ENCODE data around the gene CHDH.

CHDH gene

DNA sequence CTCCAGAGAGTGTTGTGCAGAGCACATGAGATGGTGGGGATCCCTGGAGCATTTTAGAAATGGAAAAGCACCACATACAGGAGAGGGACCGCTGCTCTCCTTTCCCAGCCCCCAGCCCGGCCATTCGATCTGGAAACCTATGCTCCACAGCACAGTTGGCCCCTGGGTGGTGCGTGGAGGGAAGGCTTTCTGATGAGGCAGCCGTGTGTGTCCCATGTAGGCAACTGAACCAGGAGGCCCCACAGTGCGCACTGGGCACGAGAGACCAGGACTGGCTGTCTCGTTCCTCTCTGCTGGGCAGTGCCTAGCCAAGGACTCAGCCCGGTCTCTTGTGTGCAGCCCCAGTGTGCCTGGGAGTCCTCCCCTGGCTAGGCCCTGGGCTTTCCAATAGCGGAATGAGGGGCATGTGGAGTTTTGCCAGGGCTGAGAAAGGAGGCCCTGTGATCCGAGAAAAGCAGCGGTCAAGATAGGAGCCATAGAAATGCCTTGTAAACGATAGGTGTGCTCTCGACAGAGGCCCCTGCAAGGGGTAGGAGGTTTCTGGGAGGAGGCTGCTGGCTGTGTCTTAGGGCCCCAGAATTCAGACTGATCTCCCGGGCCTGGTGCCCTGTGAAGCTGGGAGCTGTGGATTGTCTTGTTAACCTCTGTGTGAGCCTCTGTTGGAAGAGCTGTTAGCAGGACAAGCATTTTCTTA, 39.0 kb downstream of the CHDH start:
- no peak for DNase-seq

DNA sequence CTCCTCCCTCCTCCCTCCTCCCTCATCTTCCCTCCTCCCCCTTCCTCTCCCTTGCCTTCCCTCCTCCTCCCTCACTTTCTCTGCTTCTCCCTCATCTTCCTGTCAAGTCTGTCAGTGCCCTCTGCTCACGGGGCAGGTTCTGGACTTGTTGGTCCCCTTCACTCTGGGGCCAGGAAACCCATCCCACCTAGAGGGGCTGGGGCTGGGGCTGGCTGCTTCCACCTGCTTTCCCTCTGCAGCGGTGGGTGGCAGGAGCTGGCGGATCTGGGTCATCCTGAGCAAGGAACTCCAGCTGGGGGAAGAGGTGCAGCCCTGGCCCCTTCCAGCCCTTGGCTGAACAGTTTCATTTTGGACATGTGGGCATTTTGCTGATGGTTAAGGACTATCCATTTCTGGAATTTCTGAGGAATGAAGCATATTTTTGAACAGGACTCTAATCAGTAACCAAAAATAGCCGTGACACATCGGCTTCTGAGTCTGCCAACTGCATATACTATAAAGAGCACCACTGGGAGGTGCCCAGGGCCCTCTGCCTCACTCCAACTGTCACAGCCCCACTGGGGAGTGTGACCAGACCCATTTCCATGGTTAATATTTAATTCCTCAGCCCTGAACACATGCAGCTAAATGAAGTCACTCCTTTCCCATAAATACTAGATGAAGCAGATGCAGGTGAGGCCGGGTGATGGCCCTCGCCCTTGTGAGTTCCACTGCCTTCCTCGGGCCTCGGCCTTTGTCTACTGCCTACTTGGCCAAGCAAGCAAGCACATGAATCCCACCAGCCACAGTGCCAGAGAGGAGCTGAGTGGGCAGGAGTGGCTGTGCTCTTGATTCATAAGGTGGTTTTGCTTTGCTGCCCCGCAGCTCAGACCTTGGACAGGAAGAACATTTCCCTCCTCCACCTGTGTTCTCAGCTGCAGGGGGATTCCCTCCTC, 39.8 kb downstream of the CHDH start:
- no peak for DNase-seq

DNA sequence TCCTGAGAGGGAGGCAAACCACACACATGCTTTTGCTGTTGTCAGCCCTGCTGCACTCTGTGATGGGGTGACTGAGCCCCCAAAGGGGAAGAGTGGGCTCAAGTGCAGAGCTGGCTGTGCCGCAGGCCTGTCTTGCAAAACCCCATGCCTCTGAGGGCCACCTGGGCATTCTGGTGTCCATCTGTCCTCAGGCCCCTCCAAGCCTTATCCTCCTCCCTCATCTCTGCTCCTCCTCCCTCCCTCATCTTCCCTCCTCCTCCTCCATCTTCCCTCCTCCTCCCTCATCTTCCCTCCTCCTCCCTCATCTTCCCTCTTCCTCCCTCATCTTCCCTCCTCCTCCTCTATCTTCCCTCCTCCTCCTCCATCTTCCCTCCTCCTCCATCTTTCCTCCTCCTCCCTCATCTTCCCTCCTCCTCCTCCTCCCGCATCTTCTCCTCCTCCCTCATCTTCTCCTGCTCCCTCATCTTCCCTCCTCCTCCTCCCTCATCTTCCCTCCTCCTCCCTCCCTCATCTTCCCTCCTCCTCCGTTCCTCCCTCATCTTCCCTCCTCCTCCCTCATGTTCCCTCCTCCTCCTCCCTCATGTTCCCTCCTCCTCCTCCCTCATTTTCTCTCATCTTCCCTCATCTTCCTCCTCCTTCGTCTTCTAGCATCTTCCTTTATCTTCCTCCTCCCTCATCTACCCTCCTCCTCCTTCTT, 40.6 kb downstream of the CHDH start:
- no peak for DNase-seq

DNA sequence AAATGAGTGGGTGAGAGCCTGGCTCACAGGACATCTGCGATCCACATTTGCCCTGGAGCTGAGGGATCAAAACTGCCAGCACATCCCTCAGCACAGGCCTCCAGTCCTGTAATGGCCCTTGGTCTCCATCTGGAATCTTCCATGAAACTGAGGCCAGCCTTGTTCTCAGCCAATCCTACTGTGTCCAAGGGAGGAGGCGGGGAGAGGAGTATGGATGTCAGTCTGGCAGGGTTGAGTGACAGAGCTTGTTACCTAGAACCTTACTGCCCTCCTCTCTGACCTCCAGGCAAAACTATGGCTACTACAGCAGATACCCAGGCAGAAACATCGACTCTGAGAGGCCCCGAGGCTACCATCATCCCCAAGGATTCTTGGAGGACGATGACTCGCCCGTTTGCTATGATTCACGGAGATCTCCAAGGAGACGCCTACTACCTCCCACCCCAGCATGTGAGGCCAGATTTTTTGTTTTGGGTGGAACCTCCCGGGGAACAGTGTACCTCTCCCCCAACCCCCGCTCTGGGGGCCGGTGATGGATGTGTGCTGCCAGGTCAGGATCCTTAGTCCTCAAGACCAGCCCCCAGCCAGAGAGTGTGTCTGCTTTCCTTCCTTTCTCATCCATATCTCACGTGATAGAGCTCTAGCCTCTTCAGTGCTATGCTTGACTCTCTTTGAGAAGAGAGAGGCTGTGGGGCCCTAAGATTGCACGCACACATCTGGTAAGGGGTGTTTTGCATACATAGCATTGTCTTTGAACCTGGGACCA, 41.3 kb downstream of the CHDH start:
- no peak for DNase-seq

DNA sequence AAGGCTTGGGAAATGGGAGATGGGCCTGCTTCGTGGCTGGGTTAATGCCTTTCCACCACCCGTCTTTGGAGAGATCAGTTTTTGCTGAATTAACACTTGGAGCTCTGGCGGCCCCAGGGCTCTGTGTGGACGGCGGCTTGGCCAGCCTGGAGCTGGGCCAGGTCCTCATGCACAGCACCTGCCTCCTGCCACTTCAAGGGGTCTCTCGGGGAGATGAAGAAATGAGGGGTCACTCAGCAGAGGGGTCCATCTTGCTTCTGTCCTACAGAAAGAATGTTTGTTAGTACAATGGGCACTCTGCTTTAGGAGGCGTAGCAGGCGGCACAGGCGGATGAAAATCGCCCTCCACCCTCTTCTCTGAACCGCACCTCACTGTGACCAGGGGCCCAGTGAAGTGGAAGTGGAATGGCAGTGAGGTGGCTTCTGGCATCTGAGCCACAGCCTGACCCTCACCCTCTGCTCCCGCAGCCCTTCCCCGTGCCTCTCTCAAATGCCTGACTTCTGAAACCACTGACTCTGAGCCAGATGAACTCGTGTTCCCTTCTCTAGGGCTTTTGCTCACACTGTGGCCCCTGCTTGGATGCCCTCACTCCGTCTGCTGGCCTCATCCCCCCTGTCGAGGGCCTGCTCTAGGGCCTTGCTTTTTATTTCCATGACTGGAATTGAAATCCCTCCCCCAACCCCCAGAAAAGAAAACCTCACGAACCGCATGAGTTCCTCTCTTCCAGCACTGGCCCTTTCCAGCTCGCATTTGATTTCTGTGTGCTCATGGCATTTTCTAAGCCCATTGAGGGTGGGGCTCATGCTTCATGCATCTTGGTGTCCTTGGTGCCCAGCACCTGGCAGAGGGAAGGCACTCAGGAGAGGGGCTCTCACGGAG, 42.2 kb downstream of the CHDH start:
- peak in 1 of 3 experiments; percentile 20 for DNase-seq

DNA sequence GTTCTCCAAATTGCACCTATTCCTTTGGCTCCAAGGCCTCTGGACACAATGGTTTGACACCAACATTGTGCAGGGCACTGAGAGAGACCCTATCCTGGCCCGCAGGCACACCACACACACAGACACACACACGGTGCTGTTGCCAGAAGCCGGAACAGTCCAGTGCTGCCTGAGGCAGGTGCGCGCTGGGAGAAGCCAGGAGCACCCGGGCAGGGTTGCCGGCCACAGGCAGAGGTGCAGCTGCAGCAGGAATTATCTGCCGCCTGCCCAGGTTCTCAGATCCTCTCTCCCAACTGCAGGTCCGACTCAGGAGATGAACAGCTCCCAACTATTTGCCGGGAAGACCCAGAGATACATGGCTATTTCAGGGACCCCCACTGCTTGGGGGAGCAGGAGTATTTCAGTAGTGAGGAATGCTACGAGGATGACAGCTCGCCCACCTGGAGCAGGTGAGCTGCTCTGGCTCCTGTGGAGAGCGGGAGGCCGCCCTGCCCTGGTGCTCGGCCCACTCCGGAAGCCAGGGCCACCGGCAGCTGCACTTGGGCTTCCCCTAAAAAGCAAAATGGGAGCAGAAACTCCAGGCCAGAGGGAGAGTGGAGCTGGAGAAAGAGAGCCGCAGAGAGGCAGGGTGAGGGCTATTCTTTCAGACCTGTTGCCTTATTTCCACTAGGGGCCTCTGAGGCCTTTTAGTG, 42.9 kb downstream of the CHDH start:
- peak in 1 of 3 experiments; percentile 2 for DNase-seq

DNA sequence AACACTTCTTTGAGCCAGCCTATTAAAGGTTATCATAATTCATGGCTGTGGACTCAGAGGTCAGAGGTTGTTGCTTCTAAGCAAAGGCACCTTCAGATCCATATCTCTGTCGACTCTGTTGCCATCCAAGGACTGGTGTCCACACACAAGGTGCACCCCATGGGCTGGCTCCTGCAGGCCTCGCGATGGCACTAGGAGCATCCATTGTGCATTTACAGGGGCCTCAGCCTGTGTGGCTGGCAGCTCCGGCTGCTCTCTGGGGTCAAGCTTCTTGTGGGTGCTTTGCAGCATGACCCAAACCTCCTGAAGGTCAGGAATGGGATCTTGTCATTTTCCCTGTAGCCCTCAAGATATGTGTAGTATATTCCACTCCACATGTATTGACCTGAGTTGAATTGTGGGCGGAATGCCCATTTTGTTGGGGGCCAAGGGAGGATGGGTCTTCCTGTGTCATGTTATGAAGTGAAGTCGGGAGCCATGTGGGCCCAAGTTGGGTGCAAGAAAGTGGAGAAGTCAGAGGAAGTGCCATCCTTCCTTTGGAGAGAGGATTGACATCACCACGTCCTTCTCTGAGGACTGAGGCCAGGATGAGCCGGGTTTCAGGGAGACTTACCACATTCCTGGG, 43.9 kb downstream of the CHDH start:
- DNase-seq = no peak

DNA sequence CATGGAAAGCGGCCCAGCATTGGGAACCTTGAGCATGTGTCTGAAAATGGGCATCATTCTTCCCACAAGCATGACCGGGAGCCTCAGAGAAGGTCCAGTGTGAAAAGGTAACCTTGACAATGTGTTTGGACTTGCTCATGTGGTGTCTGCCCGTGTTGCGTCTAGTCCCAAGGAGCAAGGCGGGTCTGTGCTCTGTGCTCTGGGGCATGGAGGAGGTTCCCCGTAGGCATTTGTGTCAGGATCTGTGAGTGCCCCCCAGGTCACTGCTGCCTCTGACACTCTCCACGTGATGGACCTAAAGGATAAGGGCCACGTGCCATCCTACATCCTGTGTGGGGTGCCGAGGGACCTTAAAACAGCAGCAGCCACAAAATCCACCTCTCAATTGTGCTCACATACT, 44.9 kb downstream of the CHDH start:
- DNase-seq = no peak

DNA sequence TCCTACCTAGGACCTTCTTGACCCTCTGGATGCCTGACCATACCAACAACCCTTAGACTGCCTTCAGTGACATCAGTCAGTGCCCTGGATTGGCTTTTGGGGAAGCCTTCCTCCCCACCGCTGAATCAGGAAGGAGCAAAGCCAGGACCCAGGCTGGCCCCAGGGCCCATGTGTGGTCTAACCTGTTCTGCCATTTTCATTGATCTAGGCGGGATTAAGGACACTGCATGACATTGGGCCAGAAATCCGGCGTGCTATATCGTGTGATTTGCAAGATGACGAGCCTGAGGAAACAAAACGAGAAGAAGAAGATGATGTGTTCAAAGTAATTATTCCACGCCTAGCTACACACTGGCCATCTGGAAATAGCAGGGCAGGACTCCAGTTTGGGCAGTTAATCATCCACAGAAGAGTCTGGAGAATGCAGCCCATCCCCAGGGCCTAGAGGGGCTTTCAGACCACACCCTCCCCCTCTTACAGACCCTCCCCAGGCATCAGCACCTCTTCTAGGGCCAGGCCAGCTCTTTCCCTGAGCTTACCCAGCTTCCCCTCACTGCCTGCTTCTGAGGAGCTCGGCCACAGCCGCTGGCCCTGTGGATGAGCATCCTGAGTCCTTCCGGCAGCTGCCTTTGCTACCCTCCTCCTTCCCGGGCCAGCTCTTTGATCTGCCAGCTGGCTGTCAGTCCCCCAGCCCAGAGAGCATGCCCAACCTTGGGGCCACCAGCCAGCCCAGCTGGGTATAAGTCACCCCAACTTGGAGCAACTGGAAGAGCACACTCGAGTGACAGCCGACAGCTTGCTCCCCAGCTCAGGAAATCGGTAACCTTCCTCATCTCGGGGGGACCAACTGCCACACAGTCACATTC, 45.9 kb downstream of the CHDH start:
- DNase-seq = no peak

DNA sequence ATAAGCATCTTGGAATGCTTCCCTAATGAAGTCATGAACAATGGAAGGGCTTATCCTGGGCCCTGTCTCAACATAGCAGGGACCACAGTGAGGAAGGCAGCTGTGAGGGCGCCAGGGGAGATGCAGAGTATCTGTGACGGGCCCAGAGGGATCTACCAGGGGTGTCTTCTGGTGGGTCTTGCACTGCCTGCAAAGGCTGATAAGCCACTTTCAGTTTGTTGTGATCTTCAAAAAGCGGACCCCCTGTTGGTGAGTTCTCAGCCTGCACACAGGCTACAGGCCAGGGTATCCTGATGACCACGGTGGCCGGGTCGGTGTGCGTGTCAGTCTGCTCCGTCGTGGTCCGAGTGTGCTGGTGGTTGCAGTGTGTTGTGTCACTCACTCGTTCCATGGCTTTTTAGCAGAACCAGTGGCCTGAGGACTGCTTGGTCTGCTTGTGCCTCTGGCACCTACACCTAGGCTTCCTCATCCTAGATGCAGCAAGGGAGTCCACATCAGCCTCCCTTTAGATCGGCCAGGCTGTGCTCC, 46.8 kb downstream of the CHDH start:
- DNase-seq = no peak

DNA sequence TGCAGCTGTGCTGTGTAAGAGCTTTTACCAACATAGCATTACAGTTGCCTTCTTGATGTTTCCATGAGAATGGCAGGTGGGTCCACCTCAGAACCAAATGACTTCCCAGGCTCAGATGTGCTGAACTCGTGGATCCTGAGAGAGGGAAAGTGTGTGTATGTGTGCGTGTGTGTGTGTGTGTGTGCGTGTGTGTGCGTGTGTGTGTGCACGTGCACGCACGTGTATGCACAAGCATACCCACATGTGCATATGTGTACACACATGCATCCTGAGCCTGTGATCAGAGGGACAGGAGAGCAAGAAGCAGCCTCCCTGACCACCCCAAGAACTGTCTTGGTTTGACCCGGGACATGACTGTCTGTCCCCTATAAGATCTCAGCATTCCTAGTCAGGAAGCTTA, 48.1 kb downstream of the CHDH start:
- no peak for DNase-seq

DNA sequence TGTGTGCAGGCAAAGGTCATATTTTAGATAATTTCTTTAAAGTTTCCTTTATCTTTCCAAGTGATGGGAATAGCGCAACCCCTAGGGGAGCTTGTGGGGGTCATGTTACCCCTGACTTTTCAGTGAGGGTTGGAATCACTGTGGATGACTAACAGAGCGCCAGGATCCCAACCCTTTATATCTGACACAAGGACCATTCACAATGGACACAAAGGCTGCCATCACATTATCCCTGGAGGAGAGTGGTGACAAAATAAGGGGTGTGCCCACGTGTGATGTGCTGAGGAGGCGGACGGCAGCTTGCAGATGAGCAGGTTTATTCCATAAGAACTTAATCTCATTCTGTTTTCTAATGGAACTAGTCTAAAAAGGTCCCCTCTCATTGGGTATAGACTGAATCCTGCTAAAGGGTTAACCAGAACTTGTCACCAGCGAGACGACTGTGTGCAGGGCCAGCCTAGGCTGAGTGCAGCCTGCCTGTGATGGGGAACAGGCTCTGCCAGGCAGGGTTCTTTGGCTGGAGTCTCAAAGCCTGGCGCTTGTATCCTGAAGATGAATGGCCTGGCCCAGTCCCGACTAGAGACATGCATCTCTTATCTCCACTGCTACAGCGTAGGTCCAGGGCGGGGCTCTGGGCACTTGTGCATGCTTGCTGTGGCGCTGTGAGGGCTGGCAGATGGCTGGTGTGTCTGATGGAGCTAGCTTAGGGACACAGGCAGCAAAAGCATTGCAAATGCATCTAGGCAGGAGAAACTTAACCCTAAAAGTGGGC, 50.2 kb downstream of the CHDH start:
- DNase-seq = peak in 1 of 3 experiments; percentile 74

DNA sequence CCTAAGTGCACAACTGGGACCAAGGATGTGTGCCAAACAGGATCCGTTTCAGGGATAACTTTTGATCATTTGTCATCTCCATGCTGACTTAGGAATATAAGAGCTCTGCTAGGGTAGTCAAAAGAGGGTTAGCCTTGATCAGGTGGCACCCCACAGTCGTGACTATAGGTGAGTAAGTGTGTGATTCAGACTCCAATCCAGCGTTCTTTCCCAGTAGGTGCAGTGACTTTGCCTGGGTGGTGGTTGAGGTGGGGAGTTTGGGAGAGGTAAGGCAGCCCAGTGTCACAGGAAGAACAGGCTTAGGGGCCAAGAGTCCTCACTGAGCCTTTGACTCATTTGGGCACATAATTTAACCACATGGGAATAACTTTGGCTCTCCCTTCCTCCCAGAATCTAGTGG, 51.0 kb downstream of the CHDH start:
- no peak for DNase-seq

DNA sequence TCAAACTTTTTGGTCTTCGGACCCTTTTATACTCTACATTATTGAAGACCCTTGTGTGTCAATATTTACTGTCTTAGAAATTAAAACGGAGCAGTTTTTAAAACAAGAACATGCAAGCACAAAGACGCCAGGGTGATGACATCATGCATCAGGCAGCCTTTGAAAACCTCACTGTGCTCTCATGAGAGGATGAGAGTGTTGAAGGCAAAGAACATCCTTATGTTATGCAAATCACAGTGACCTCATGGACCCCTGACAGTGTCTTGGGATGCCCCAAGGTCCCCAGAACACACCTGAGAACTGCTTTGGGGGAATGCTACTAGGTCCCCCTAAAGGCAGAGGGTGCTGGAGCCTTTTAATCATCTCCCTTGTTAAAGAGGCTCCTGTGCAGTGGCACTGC, 51.6 kb downstream of the CHDH start:
- DNase-seq = no peak

DNA sequence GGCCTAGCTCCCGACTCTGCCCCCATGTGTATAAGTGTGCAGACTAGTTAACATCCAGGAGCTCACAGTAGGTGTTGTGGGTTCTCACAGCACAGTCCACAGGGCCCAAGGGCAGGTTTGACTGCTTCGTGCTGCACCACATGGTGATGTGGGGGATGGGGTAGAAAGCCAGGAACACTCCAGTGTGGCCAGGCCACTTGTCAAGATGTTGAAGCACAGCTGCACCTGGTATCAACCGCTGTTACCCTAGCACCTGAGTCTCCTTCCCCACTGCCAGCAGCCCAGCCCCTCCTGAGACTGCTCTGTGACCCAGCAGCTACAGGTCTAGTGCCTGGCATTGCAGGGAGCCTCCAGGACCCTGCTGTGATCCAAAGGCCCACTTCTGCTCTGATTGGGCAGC, 53.4 kb downstream of the CHDH start:
- DNase-seq = peak; percentile 23 to 54 (median 50)

DNA sequence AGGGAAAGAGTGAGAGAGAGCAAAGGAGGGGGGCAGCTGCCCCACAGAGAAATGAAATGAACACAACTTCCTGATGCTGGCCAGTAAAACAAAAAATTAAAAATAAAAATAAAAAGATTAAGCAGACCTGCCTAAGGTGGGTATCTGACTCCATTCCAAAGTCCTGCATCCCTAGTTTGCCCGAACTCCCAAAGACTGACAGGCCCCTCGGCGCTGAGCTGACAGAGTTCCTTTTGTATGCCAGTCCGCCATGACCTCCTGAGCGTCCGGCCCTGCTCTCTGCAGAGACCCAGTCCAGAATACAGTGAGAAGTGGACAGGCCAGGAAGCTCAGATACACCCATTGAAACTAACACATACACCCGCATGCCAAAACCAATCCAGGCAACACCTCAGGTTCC, 54.9 kb downstream of the CHDH start:
- DNase-seq = no peak

DNA sequence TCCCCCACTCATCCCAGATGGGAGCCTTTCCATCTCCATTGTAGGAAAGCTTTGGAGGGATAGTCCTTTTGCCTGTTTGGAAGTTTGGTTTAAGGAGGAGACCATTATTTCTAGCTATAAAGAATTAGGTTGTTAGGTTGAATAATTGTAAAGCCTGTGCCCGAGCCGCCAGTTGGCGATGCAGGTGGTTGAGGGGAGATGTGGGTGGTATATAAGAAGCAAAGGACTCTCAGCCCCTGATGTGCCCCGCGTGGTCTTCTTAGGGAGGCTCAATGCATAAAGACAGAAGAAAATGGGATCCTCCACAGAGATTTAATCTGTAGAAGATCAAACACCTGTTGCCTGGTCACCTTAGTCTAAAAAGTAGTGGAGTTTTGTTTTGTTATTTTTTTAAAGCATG, 55.7 kb downstream of the CHDH start:
- DNase-seq = no peak

DNA sequence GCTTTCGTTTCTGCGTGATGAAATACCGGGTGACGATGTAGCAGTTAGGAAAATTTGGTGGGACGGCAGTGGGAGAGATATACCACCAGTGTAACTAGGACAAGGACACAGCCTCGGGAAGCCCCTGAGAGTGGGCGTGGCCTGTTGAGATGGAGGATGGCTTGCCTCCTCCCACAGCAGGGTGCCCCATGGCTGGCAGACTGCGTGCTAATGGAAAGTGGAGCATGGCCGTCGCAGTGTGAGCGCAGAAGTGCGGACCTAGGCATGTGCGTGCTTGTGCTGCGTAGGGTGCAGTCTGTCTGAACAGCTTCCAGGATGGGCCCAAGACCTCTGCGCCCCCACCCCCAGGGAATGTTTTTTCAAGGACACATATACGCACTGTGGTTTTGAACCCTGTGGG, 56.8 kb downstream of the CHDH start:
- DNase-seq = peak in 1 of 3 experiments; percentile 22

DNA sequence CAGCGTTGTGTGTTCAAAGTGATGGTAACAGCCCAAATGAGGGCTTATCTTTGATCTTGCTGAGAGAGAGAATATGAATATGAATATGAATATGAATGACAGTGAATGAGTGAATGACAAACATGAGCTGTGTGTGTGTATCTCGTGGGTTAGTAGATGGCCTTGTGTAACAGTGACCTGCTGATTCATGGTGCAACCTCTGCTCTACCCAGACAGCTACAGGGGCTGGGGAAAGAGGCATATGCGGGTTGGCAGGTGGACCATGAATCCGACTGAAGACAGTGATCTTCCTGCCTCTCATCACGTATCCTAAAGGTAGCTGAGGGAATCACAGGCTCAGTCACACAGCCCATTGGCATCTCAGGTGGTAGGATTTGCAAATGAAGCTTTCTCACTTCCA, 58.2 kb downstream of the CHDH start:
- no peak for DNase-seq

Data from NCI-H1417 (cell line).